ENCODE results near the gene YJEFN3.

YJEFN3 gene

GRCh38 chr19:19580418-19580817 is 51.7 kb downstream of the YJEFN3 start:
- Histone ChIP-seq H3K27me3 (ENCODE audit: low read depth, low read length) (no peaks in the 10 kb centered on the region), H3K36me3 (replicated peaks; ENCODE audit: low read depth, low read length) (no peaks in the 10 kb centered on the region), H3K4me2 (ENCODE audit: low read length) (no peak overlapping the region), H3K4me1 (ENCODE audit: low read length) (no peaks in the 10 kb centered on the region), H3K27ac (ENCODE audit: low read length) (no peak overlapping the region), H3K9me3 (ENCODE audit: insufficient read depth, low read length) (no peaks in the 10 kb centered on the region), H3K79me2 (ENCODE audit: low read length) (no peaks in the 10 kb centered on the region), H3K4me3 (ENCODE audit: low read length) (no peak overlapping the region), H2AFZ (ENCODE audit: low read depth, low read length) (no peak overlapping the region), H4K20me1 (ENCODE audit: insufficient read depth, low read length) (no peaks in the 10 kb centered on the region), H3K9ac (ENCODE audit: low read length) (no peak overlapping the region)
- TF ChIP-seq, protein P1, sequence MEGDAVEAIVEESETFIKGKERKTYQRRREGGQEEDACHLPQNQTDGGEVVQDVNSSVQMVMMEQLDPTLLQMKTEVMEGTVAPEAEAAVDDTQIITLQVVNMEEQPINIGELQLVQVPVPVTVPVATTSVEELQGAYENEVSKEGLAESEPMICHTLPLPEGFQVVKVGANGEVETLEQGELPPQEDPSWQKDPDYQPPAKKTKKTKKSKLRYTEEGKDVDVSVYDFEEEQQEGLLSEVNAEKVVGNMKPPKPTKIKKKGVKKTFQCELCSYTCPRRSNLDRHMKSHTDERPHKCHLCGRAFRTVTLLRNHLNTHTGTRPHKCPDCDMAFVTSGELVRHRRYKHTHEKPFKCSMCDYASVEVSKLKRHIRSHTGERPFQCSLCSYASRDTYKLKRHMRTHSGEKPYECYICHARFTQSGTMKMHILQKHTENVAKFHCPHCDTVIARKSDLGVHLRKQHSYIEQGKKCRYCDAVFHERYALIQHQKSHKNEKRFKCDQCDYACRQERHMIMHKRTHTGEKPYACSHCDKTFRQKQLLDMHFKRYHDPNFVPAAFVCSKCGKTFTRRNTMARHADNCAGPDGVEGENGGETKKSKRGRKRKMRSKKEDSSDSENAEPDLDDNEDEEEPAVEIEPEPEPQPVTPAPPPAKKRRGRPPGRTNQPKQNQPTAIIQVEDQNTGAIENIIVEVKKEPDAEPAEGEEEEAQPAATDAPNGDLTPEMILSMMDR (IDR thresholded peaks at IDR 0.05; ENCODE audit: low read depth, low read length): no peak
- TF ChIP-seq EZH2phosphoT487 (IDR thresholded peaks at IDR 0.05; ENCODE audit: low read depth): no peak

- no peaks in the 10 kb centered on the region for H3K4me1 ChIP-seq (ENCODE audit: low read length)
- no peaks in the 10 kb centered on the region for H3K9me3 ChIP-seq (ENCODE audit: insufficient read depth, low read length)
- H3K4me3 ChIP-seq (ENCODE audit: low read length): no peak overlapping the region
- no peaks in the 10 kb centered on the region for H4K20me1 ChIP-seq (ENCODE audit: insufficient read depth, low read length)
- H2AFZ ChIP-seq (ENCODE audit: low read depth, low read length): no peak overlapping the region
- H3K4me2 ChIP-seq (ENCODE audit: low read length): no peak overlapping the region
- no peak overlapping the region for H3K9ac ChIP-seq (ENCODE audit: low read length)
- H3K36me3 ChIP-seq (replicated peaks; ENCODE audit: low read depth, low read length): no peaks in the 10 kb centered on the region
- TF ChIP-seq, protein P1 (IDR thresholded peaks at IDR 0.05; ENCODE audit: low read depth, low read length): no peak
- no peak for TF ChIP-seq EZH2phosphoT487 (IDR thresholded peaks at IDR 0.05; ENCODE audit: low read depth)
- H3K79me2 ChIP-seq (ENCODE audit: low read length): no peaks in the 10 kb centered on the region
- H3K27ac ChIP-seq (ENCODE audit: low read length): no peak overlapping the region
- no peaks in the 10 kb centered on the region for H3K27me3 ChIP-seq (ENCODE audit: low read depth, low read length)
These were observed 52.7 kb downstream of the YJEFN3 start for GRCh38 chr19:19581391-19581790.

- no peak overlapping the region for H3K27ac ChIP-seq (ENCODE audit: low read length)
- H3K9me3 ChIP-seq (ENCODE audit: insufficient read depth, low read length): no peaks in the 10 kb centered on the region
These were observed 53.8 kb downstream of the YJEFN3 start for GRCh38 chr19:19582471-19582870.

DNA sequence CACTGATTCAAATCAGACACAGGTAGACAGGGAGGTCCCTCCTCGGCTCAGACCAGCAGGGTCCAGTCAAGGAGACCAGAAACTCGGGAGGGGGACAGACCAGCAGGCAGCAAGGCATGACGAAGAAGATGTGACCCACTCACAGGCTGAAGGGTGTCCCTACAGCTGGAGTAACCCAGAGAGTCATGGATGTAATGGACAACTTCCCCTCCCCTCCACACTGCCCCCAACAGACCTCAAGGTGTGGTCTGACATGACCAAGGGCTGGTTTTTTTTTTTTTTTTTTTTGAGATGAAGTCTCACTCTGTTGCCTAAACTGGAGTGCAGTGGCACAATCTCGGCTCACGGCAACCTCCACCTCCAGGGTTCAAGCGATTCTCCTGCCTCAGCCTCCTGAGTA is 55.6 kb downstream of the YJEFN3 start:
- Histone ChIP-seq H3K27ac (ENCODE audit: low read length) (no peak overlapping the region), H3K9me3 (ENCODE audit: insufficient read depth, low read length) (no peaks in the 10 kb centered on the region), H3K79me2 (ENCODE audit: low read length) (no peaks in the 10 kb centered on the region), H3K4me2 (ENCODE audit: low read length) (no peak overlapping the region), H4K20me1 (ENCODE audit: insufficient read depth, low read length) (no peaks in the 10 kb centered on the region), H3K36me3 (replicated peaks; ENCODE audit: low read depth, low read length) (no peaks in the 10 kb centered on the region), H3K27me3 (ENCODE audit: low read depth, low read length) (no peaks in the 10 kb centered on the region), H3K4me1 (ENCODE audit: low read length) (no peaks in the 10 kb centered on the region), H3K4me3 (ENCODE audit: low read length) (no peak overlapping the region), H2AFZ (ENCODE audit: low read depth, low read length) (no peak overlapping the region), H3K9ac (ENCODE audit: low read length) (no peak overlapping the region)
- no peak for TF ChIP-seq EZH2phosphoT487 (IDR thresholded peaks at IDR 0.05; ENCODE audit: low read depth)
- TF ChIP-seq, protein P1 (IDR thresholded peaks at IDR 0.05; ENCODE audit: low read depth, low read length): no peak

More at GRCh38 chr19:19582471-19582870, 53.8 kb downstream of the YJEFN3 start:
- H4K20me1 ChIP-seq (ENCODE audit: insufficient read depth, low read length): no peaks in the 10 kb centered on the region
- H3K79me2 ChIP-seq (ENCODE audit: low read length): no peaks in the 10 kb centered on the region
- no peak overlapping the region for H3K4me2 ChIP-seq (ENCODE audit: low read length)
- no peaks in the 10 kb centered on the region for H3K36me3 ChIP-seq (replicated peaks; ENCODE audit: low read depth, low read length)
- no peak overlapping the region for H2AFZ ChIP-seq (ENCODE audit: low read depth, low read length)
- TF ChIP-seq, protein P1 (IDR thresholded peaks at IDR 0.05; ENCODE audit: low read depth, low read length): no peak
- TF ChIP-seq EZH2phosphoT487 (IDR thresholded peaks at IDR 0.05; ENCODE audit: low read depth): no peak
- no peak overlapping the region for H3K4me3 ChIP-seq (ENCODE audit: low read length)
- no peaks in the 10 kb centered on the region for H3K4me1 ChIP-seq (ENCODE audit: low read length)
- H3K9ac ChIP-seq (ENCODE audit: low read length): no peak overlapping the region
- H3K27me3 ChIP-seq (ENCODE audit: low read depth, low read length): no peaks in the 10 kb centered on the region
